GM18511 (cell line): ENCODE results near the gene APBA3.

Experiments
- ATAC-seq: cut with Tn5 transposase; IDR thresholded peaks from one replicate; pipeline ENCODE4 v1.9.1; 2021; ENCODE audit warnings: mild to moderate bottlenecking, moderate library complexity; ENCODE audit not compliant: unreplicated experiment

The APBA3 gene

GRCh38 chr19:3761382-3762129, at the start of gene APBA3:
Gene APBA3 (minus strand): TSS chr19:3761692. CDS start chr19:3760264, 1,428 bp downstream.
- peak; percentile 43 for ATAC-seq

GRCh38 chr19:3810708-3811355, 49.3 kb upstream of the APBA3 start:
- ATAC-seq: no peak

- no peak for ATAC-seq
Observed at GRCh38 chr19:3809881-3810707, 48.6 kb upstream of the APBA3 start.

GRCh38 chr19:3808420-3809143, 47.1 kb upstream of the APBA3 start:
- no peak for ATAC-seq

- ATAC-seq: no peak
Observed at GRCh38 chr19:3807574-3808354, 46.3 kb upstream of the APBA3 start.

- ATAC-seq: no peak
Observed at GRCh38 chr19:3807131-3807480, 45.6 kb upstream of the APBA3 start.

- ATAC-seq: no peak
Observed at GRCh38 chr19:3805859-3806258, 44.4 kb upstream of the APBA3 start.

- no peak for ATAC-seq
Observed at GRCh38 chr19:3804429-3804828, 42.9 kb upstream of the APBA3 start.

- no peak for ATAC-seq
Observed at GRCh38 chr19:3803986-3804385, 42.5 kb upstream of the APBA3 start.

- ATAC-seq: no peak
Observed at GRCh38 chr19:3803114-3803888, 41.8 kb upstream of the APBA3 start.

GRCh38 chr19:3801412-3802096, 40.1 kb upstream of the APBA3 start:
- ATAC-seq: no peak

GRCh38 chr19:3800996-3801395, 39.5 kb upstream of the APBA3 start:
- no peak for ATAC-seq

- ATAC-seq: no peak
Observed at GRCh38 chr19:3798137-3798536, 36.6 kb upstream of the APBA3 start.

GRCh38 chr19:3796358-3796757, 34.9 kb upstream of the APBA3 start:
- no peak for ATAC-seq

- no peak for ATAC-seq
Observed at GRCh38 chr19:3793799-3794198, 32.3 kb upstream of the APBA3 start.

GRCh38 chr19:3792114-3792513, 30.6 kb upstream of the APBA3 start:
- no peak for ATAC-seq

GRCh38 chr19:3790941-3791340, 29.4 kb upstream of the APBA3 start:
- ATAC-seq: no peak

GRCh38 chr19:3790209-3790734, 28.8 kb upstream of the APBA3 start:
- ATAC-seq: no peak
